ENCODE data around the gene STARD8.

STARD8 gene

DNA sequence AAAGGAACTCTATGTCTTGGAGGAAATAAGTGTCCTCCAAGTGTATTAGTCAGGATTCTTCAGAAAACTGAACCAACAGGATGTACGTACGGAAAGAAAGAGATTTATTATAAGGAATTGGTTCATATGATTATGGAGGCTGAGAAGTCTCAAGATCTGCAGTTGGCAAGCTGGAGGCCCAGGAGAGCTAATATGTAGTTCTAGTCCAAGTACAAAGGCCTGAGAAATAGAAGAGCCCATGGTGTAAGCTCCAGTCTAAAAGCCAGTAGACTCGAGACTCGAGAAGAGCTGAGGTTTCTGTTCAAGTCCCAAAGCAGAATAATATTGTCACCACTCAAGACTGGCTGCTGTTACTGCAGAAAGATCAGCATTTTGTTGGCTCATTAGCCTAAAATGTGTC lies 116.0 kb downstream of the STARD8 start:
- no peaks in the 10 kb centered on the region for H3K9me3 ChIP-seq (ENCODE audit: low read length)
- H4K20me1 ChIP-seq (ENCODE audit: insufficient read depth, low read length), result no peaks in the 10 kb centered on the region
- no peak overlapping the region for H3K4me2 ChIP-seq (ENCODE audit: low read length)
- H3K79me2 ChIP-seq (ENCODE audit: insufficient read depth, low read length), result no peaks in the 10 kb centered on the region
- H3K27ac ChIP-seq (ENCODE audit: low read depth, low read length, poor library complexity, severe bottlenecking), result no peak overlapping the region
- no peaks in the 10 kb centered on the region for H3F3A ChIP-seq (ENCODE audit: insufficient read depth, low read length)
- no peaks in the 10 kb centered on the region for H3K4me1 ChIP-seq (ENCODE audit: insufficient read depth, low read length, severe bottlenecking)
- no peak overlapping the region for H3K4me3 ChIP-seq (ENCODE audit: low read depth, low read length, poor library complexity, severe bottlenecking)
- H3K36me3 ChIP-seq (ENCODE audit: insufficient read depth, low read length), result no peaks in the 10 kb centered on the region
- no peak for TF ChIP-seq CTCF (IDR thresholded peaks at IDR 0.05; ENCODE audit: low read length)
- TF ChIP-seq EZH2 (IDR thresholded peaks at IDR 0.05; ENCODE audit: borderline replicate concordance, low read length), result no peak
- H3K9me2 ChIP-seq (ENCODE audit: low read depth, low read length), result no peaks in the 10 kb centered on the region
- H3K27me3 ChIP-seq (ENCODE audit: insufficient read depth, low read length), result no peaks in the 10 kb centered on the region
- no peak overlapping the region for H2AFZ ChIP-seq (ENCODE audit: low read length)
- H3K9ac ChIP-seq (ENCODE audit: low read length), result no peak overlapping the region
